Peyer's patch (tissue), 4 donors: ENCODE data around the gene ASB11. TPM values are rescaled to one million over a fixed set of nuclear protein-coding genes. Genes with fewer than 3 reads are reported as not detected.
"Not testable (repeated sequence)": the region's sequence is repeated elsewhere in the genome, so short reads cannot be mapped to it uniquely, and the experiment has no call there.

ENCODE experiments used
- DNase-seq, 3 donors: peaks; one replicate each; pipeline ENCODE4 v3.0.0-alpha.2; 2017 to 2019
- H3K27ac ChIP-seq, 4 donors: fragments of 200-600 bp; sonication (generic); one replicate each; pipeline ENCODE4 v1.5.1; 2016 to 2019
- H3K27me3 ChIP-seq, 2 donors: fragments of 200-600 bp; sonication (generic); one replicate each; pipeline ENCODE4 v1.5.1; 2019
- H3K36me3 ChIP-seq, 3 donors: fragments of 200-600 bp; sonication (generic); one replicate each; pipeline ENCODE4 v1.5.1; 2016 to 2019
- H3K4me1 ChIP-seq, 4 donors: fragments of 200-600 bp; sonication (generic); one replicate each; pipeline ENCODE4 v1.5.1; 2016 to 2019
- H3K4me3 ChIP-seq, 4 donors: fragments of 200-600 bp; sonication (generic); 1 replicate in 3 of 4; 2 replicates in 1 of 4; pipeline ENCODE4 v1.5.1; 2016 to 2019; ENCODE audit warnings: mild to moderate bottlenecking in 1 of 4
- H3K9me3 ChIP-seq, 4 donors: fragments of 200-600 bp; sonication (generic); one replicate each; pipeline ENCODE4 v1.5.1; 2016 to 2019; ENCODE audit warnings: mild to moderate bottlenecking in 1 of 4
- CTCF ChIP-seq, 6 experiments: fragments of 450-650 bp in 4 of 6; fragments of 200-600 bp in 2 of 6; sonication (generic) in 1 of 6; IDR thresholded peaks; one replicate each; pipeline ENCODE4 v1.5.1; 2017 to 2019; ENCODE audit warnings: antibody characterized with exemption in 6 of 6, mild to moderate bottlenecking in 3 of 6, moderate library complexity in 1 of 6
- POLR2A ChIP-seq, 2 donors: fragments of 450-650 bp; IDR thresholded peaks; one replicate each; pipeline ENCODE4 v1.5.1; 2017; ENCODE audit warnings: antibody characterized with exemption in 2 of 2, mild to moderate bottlenecking in 2 of 2, moderate library complexity in 2 of 2
- total RNA-seq, 4 donors: library from RNA; depleted of rRNA; stranded (reverse); fragments of >200 nt; gene quantifications; one replicate each; pipeline ENCODE4 v1.1.0, GENCODE V29; 2016

The ASB11 gene
- total RNA-seq, 4 donors from 2014 or later, result not detected

GRCh38 chrX:15292861-15293260 is 22.6 kb downstream of the ASB11 start:
- Histone ChIP-seq H3K36me3 (no peaks in the 10 kb centered on the region), H3K4me3 (no peak overlapping the region), H3K27me3 (no peaks in the 10 kb centered on the region), H3K4me1 (no peaks in the 10 kb centered on the region), H3K27ac (no peak overlapping the region), H3K9me3 (no peaks in the 10 kb centered on the region)
- DNase-seq, result no peak
- TF ChIP-seq POLR2A (IDR thresholded peaks at IDR 0.05) (no peak), CTCF (IDR thresholded peaks at IDR 0.05) (no peak)

GRCh38 chrX:15277604-15278003 is 37.8 kb downstream of the ASB11 start:
- no peak for TF ChIP-seq POLR2A (IDR thresholded peaks at IDR 0.05)
- H3K27ac ChIP-seq, result no peak overlapping the region
- H3K4me1 ChIP-seq, result no peaks in the 10 kb centered on the region
- H3K27me3 ChIP-seq, result no peaks in the 10 kb centered on the region
- H3K4me3 ChIP-seq, result no peak overlapping the region
- no peaks in the 10 kb centered on the region for H3K9me3 ChIP-seq
- DNase-seq, result no peak
- no peaks in the 10 kb centered on the region for H3K36me3 ChIP-seq

GRCh38 chrX:15274946-15275345 is 40.5 kb downstream of the ASB11 start:
- H3K4me1 ChIP-seq, result no peaks in the 10 kb centered on the region
- H3K4me3 ChIP-seq, result no peak overlapping the region
- no peaks in the 10 kb centered on the region for H3K36me3 ChIP-seq
- no peak overlapping the region for H3K27ac ChIP-seq
- no peak for DNase-seq
- no peaks in the 10 kb centered on the region for H3K9me3 ChIP-seq
- TF ChIP-seq POLR2A (IDR thresholded peaks at IDR 0.05), result no peak
- no peaks in the 10 kb centered on the region for H3K27me3 ChIP-seq

- not testable (repeated sequence) for H3K4me1 ChIP-seq, H3K27me3 ChIP-seq, H3K27ac ChIP-seq, H3K36me3 ChIP-seq, DNase-seq, H3K9me3 ChIP-seq, H3K4me3 ChIP-seq
Observed at GRCh38 chrX:15273275-15273674, 42.2 kb downstream of the ASB11 start.

GRCh38 chrX:15271757-15272156 is 43.7 kb downstream of the ASB11 start:
- Histone ChIP-seq H3K27me3 (no peaks in the 10 kb centered on the region), H3K36me3 (no peaks in the 10 kb centered on the region), H3K9me3 (no peaks in the 10 kb centered on the region), H3K4me1 (no peaks in the 10 kb centered on the region), H3K4me3 (no peak overlapping the region), H3K27ac (no peak overlapping the region)
- no peak for TF ChIP-seq CTCF (IDR thresholded peaks at IDR 0.05)
- no peak for TF ChIP-seq POLR2A (IDR thresholded peaks at IDR 0.05)
- no peak for DNase-seq

- no peaks in the 10 kb centered on the region for H3K36me3 ChIP-seq
- no peaks in the 10 kb centered on the region for H3K27me3 ChIP-seq
- no peak within 1 kb of the TSS for H3K4me3 ChIP-seq
- no peak for TF ChIP-seq CTCF (IDR thresholded peaks at IDR 0.05)
- no peak for TF ChIP-seq POLR2A (IDR thresholded peaks at IDR 0.05)
- H3K27ac ChIP-seq, result peak within 1 kb of the TSS in 1 of 4 donors; percentile 13
- H3K9me3 ChIP-seq, result no peaks in the 10 kb centered on the region
- DNase-seq, result peak in 2 of 3 donors; percentile 43 to 50
- no peaks in the 10 kb centered on the region for H3K4me1 ChIP-seq
Observed at GRCh38 chrX:15269618-15270521, 45.6 kb downstream of the ASB11 start, which contains the start of gene ASB9. Gene ASB9, minus strand, starts transcription at chrX:15270083. Its CDS starts 209 bp downstream, at chrX:15269874.

- no peak overlapping the region for H3K4me3 ChIP-seq
- DNase-seq, result no peak
- H3K4me1 ChIP-seq, result no peaks in the 10 kb centered on the region
- H3K27ac ChIP-seq, result no peak overlapping the region
- no peak for TF ChIP-seq POLR2A (IDR thresholded peaks at IDR 0.05)
- TF ChIP-seq CTCF (IDR thresholded peaks at IDR 0.05), result no peak
- no peaks in the 10 kb centered on the region for H3K36me3 ChIP-seq
- no peaks in the 10 kb centered on the region for H3K27me3 ChIP-seq
- no peaks in the 10 kb centered on the region for H3K9me3 ChIP-seq
Observed at GRCh38 chrX:15269120-15269519, 46.3 kb downstream of the ASB11 start.
